ENCODE measurements around the gene CRTC3.

DNA sequence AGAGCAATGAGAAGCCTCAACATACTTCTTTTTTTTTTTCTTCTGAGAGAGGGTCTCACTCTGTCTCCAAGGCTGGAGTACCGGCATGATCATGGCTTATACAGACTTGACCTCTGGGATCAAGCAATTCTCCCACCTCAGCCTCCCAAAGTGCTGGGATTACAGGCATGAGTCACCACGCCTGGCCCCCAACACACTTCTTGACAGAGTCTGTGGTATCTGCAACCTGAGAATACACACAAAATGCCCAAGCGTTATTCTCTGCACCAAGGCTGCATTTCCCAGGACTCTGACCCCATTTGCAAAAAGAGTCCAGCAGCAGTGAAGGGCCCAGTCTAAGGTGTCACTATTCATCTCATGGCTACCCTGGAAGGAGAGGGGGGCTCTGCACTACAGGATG lies 144.8 kb downstream of the CRTC3 start:
- TF ChIP-seq CTCF (conservative IDR thresholded peaks at IDR 0.05 in 1 of 2, IDR thresholded peaks at IDR 0.05 in 1 of 2; ENCODE audit: low read depth in 1 of 2, low read length in 2 of 2) = no peak
- no peak for TF ChIP-seq EZH2 (IDR thresholded peaks at IDR 0.05; ENCODE audit: low read length, missing control alignments)

Measured in fibroblast of lung (primary cell).